ENCODE measurements around the gene NAPSA. TPM values are rescaled to one million over a fixed set of nuclear protein-coding genes. Genes with fewer than 3 reads are reported as not detected.

Gene NAPSA
- total and polyA plus RNA-seq, 2 donors (not counting 3 experiments of a cell fraction or from before 2014, with no cell fraction given) = 0.19 TPM; not detected in 1

DNA sequence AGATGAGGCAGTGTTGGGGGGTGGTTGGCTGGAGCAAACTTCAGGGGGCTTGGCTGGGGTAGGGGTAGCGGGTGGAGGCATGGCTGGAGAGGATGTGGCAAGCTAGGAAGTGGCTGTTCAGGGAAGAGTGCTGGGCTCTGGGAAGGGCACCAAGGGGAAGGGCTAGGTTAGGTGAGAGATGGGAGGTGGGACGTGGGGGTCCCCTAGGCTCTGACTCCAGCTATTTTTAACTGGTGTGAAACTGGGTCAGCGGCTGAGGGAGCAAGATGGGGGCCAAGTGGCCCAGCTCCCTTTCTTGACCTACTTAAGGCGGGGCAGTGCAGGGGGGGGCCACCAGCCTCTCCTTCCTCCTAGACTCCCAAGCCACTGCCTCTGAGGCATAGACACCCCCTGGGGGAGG is 43.6 kb downstream of the NAPSA start:
- Histone ChIP-seq H3K79me2 (ENCODE audit: control insufficient read depth, insufficient read depth, low read length) (no peaks in the 10 kb centered on the region), H3K36me3 (ENCODE audit: control insufficient read depth in 2 of 2, extremely low read depth in 1 of 2, insufficient read depth in 2 of 2, low read length in 2 of 2) (no peaks in the 10 kb centered on the region), H3K4me2 (ENCODE audit: insufficient read depth, low read length) (no peak overlapping the region), H3K9me3 (replicated peaks; ENCODE audit: control insufficient read depth, insufficient read depth, low read length) (no peaks in the 10 kb centered on the region), H3K27me3 (ENCODE audit: control insufficient read depth in 2 of 2, insufficient read depth in 2 of 2, low read length in 2 of 2) (peaks cover 9 to 10% of the 10 kb centered on the region in 2 experiments), H3K9ac (replicated peaks; ENCODE audit: extremely low read depth, insufficient read depth, low read length) (no peak overlapping the region), H3K9me1 (replicated peaks; ENCODE audit: control insufficient read depth, extremely low read depth, insufficient read depth, low read length) (no peaks in the 10 kb centered on the region), H3K4me1 (ENCODE audit: control insufficient read depth, extremely low read depth, insufficient read depth, low read length) (no peaks in the 10 kb centered on the region), H4K20me1 (replicated peaks; ENCODE audit: control insufficient read depth, extremely low read depth, insufficient read depth, low read length) (no peaks in the 10 kb centered on the region), H3K27ac (ENCODE audit: insufficient read depth, low read depth, low read length) (no peak overlapping the region), H2AFZ (ENCODE audit: low read depth, low read length) (no peak overlapping the region), H3K4me3 (replicated peaks in 1 of 3; ENCODE audit: insufficient read depth in 1 of 3, low read depth in 1 of 3, low read length in 3 of 3) (no peak overlapping the region)
- ChIA-PET POLR2A (no interaction called here), CTCF (no interaction called here)
- TF ChIP-seq, protein P1, sequence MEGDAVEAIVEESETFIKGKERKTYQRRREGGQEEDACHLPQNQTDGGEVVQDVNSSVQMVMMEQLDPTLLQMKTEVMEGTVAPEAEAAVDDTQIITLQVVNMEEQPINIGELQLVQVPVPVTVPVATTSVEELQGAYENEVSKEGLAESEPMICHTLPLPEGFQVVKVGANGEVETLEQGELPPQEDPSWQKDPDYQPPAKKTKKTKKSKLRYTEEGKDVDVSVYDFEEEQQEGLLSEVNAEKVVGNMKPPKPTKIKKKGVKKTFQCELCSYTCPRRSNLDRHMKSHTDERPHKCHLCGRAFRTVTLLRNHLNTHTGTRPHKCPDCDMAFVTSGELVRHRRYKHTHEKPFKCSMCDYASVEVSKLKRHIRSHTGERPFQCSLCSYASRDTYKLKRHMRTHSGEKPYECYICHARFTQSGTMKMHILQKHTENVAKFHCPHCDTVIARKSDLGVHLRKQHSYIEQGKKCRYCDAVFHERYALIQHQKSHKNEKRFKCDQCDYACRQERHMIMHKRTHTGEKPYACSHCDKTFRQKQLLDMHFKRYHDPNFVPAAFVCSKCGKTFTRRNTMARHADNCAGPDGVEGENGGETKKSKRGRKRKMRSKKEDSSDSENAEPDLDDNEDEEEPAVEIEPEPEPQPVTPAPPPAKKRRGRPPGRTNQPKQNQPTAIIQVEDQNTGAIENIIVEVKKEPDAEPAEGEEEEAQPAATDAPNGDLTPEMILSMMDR (IDR thresholded peaks at IDR 0.05; ENCODE audit: extremely low read depth in 1 of 2, insufficient read depth in 1 of 2, low read depth in 1 of 2, low read length in 2 of 2) = no peak
- TF ChIP-seq JUN (IDR thresholded peaks at IDR 0.05; ENCODE audit: borderline replicate concordance, insufficient read depth, insufficient read length, low read depth) (no peak), MYC (IDR thresholded peaks at IDR 0.05; ENCODE audit: low read depth, low read length) (no peak), POLR2AphosphoS5 (IDR thresholded peaks at IDR 0.05; ENCODE audit: insufficient read depth, low read depth, low read length) (no peak), FOS (IDR thresholded peaks at IDR 0.05; ENCODE audit: borderline replicate concordance, insufficient read depth, low read length) (no peak), POLR2A (IDR thresholded peaks at IDR 0.05; ENCODE audit: low read depth, low read length) (no peak), EZH2 (IDR thresholded peaks at IDR 0.05; ENCODE audit: borderline replicate concordance, low read depth, low read length, severe bottlenecking) (no peak), GATA2 (IDR thresholded peaks at IDR 0.05; ENCODE audit: insufficient read depth, insufficient read length, low read depth, low read length) (no peak)
- TF ChIP-seq, protein P2, sequence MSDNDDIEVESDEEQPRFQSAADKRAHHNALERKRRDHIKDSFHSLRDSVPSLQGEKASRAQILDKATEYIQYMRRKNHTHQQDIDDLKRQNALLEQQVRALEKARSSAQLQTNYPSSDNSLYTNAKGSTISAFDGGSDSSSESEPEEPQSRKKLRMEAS (IDR thresholded peaks at IDR 0.05; ENCODE audit: insufficient read depth, insufficient read length) = no peak
- intact Hi-C loops (cut with micrococcal nuclease) = no loop called here
- FAIRE-seq = no peak
- dilution Hi-C loops (cut with MboI; ENCODE audit: extremely low pct_ligation_motif_present, low sequenced_read_pairs) = no loop called here
- no TSS peak for BruUV-seq (replicated peaks)
- no peak for DNase-seq (ENCODE audit: low read depth, low spot score)

Measured in endothelial cell of umbilical vein (primary cell).